Lower lobe of right lung (tissue), 2 donors: ENCODE measurements around the gene RORC. TPM values are rescaled to one million over a fixed set of nuclear protein-coding genes. Genes with fewer than 3 reads are reported as not detected.

Source experiments
- ATAC-seq, 2 donors: fragments of 200-7000 bp; cut with Tn5 transposase; one replicate each; pipeline ENCODE4 v1.9.1; 2020 to 2022; ENCODE audit warnings: mild to moderate bottlenecking in 2 of 2, moderate library complexity in 2 of 2
- DNase-seq: peaks from one replicate; pipeline ENCODE4 v3.0.0-alpha.2; 2020
- H3K27ac ChIP-seq: fragments of 200-600 bp; one replicate; pipeline ENCODE4 v1.8.0; 2022
- H3K27me3 ChIP-seq: fragments of 200-600 bp; one replicate; pipeline ENCODE4 v1.8.0; 2022; ENCODE audit warnings: low read depth
- H3K36me3 ChIP-seq: fragments of 200-600 bp; one replicate; pipeline ENCODE4 v1.8.0; 2022; ENCODE audit warnings: mild to moderate bottlenecking
- H3K4me1 ChIP-seq: fragments of 200-600 bp; one replicate; pipeline ENCODE4 v1.8.0; 2022
- H3K4me3 ChIP-seq: fragments of 200-600 bp; one replicate; pipeline ENCODE4 v1.8.0; 2022; ENCODE audit warnings: mild to moderate bottlenecking
- H3K9me3 ChIP-seq: fragments of 200-600 bp; one replicate; pipeline ENCODE4 v1.8.0; 2022
- CTCF ChIP-seq: fragments of 200-600 bp; IDR thresholded peaks from one replicate; pipeline ENCODE4 v1.8.0; 2022; ENCODE audit warnings: antibody characterized with exemption, mild to moderate bottlenecking
- intact Hi-C: fragments of 100-400 bp; cut with DNase I; formaldehyde crosslinking; loops from one replicate; pipeline ENCODE4 v1.11.0; 2022
- total RNA-seq: library from RNA; stranded (reverse); fragmentation: NEBNext Ultra II Directional; extraction: Animal tissue kit (Norgen Biotek cat#: 25700); gene quantifications from one replicate; pipeline ENCODE4 v1.2.1, GENCODE V29; 2021
- donor health status: DM: no; HTN: yes; CAD: no; lungs with severe emphysema.

RORC gene
- total RNA-seq, 1 donor from 2014 or later: 21.7 TPM

GRCh38 chr1:151867765-151868411 lies 36.3 kb upstream of the RORC start:
- DNase-seq (no peak), ATAC-seq (peak; percentile 32 to 34)
- H3K9me3 ChIP-seq: no peaks in the 10 kb centered on the region
- no peaks in the 10 kb centered on the region for H3K27me3 ChIP-seq
- H3K4me1 ChIP-seq: no peaks in the 10 kb centered on the region
- intact Hi-C loops: no loop called here
- TF ChIP-seq CTCF: no peak
- H3K4me3 ChIP-seq: no peak overlapping the region
- H3K27ac ChIP-seq: no peak overlapping the region
- no peaks in the 10 kb centered on the region for H3K36me3 ChIP-seq

- Histone ChIP-seq H3K9me3 (no peaks in the 10 kb centered on the region), H3K27me3 (no peaks in the 10 kb centered on the region), H3K27ac (no peak overlapping the region), H3K4me1 (no peaks in the 10 kb centered on the region), H3K4me3 (no peak overlapping the region), H3K36me3 (no peaks in the 10 kb centered on the region)
- ATAC-seq: peak in 1 of 2 donors; percentile 9
- no peak for TF ChIP-seq CTCF
- intact Hi-C loops: no loop called here
- DNase-seq: no peak
These were observed 35.7 kb upstream of the RORC start for GRCh38 chr1:151867321-151867720.

GRCh38 chr1:151864411-151864810 lies 32.8 kb upstream of the RORC start:
- no peaks in the 10 kb centered on the region for H3K4me1 ChIP-seq
- H3K9me3 ChIP-seq: no peaks in the 10 kb centered on the region
- H3K27ac ChIP-seq: no peak overlapping the region
- intact Hi-C loops: no loop called here
- no peaks in the 10 kb centered on the region for H3K27me3 ChIP-seq
- no peak for ATAC-seq
- TF ChIP-seq CTCF: no peak
- no peak overlapping the region for H3K4me3 ChIP-seq
- DNase-seq: no peak
- no peaks in the 10 kb centered on the region for H3K36me3 ChIP-seq

GRCh38 chr1:151862604-151863003 lies 31.0 kb upstream of the RORC start:
- no peaks in the 10 kb centered on the region for H3K9me3 ChIP-seq
- no peak overlapping the region for H3K4me3 ChIP-seq
- no peaks in the 10 kb centered on the region for H3K36me3 ChIP-seq
- H3K4me1 ChIP-seq: no peaks in the 10 kb centered on the region
- ATAC-seq (no peak), DNase-seq (no peak)
- intact Hi-C loops: no loop called here
- H3K27me3 ChIP-seq: no peaks in the 10 kb centered on the region
- TF ChIP-seq CTCF: no peak
- H3K27ac ChIP-seq: no peak overlapping the region

GRCh38 chr1:151860504-151861187 lies 29.0 kb upstream of the RORC start:
- ATAC-seq (no peak), DNase-seq (no peak)
- H3K4me1 ChIP-seq: no peaks in the 10 kb centered on the region
- H3K27me3 ChIP-seq: no peaks in the 10 kb centered on the region
- no peak overlapping the region for H3K4me3 ChIP-seq
- no peak overlapping the region for H3K27ac ChIP-seq
- no peaks in the 10 kb centered on the region for H3K9me3 ChIP-seq
- intact Hi-C loops: no loop called here
- H3K36me3 ChIP-seq: no peaks in the 10 kb centered on the region
- no peak for TF ChIP-seq CTCF
